ENCODE measurements around the gene PRICKLE4. TPM values are rescaled to one million over a fixed set of nuclear protein-coding genes. Genes with fewer than 3 reads are reported as not detected.

The PRICKLE4 gene
- total RNA-seq, 2 donors from 2014 or later: 11.4 to 11.6 TPM

GRCh38 chr6:41755895-41756294 lies 24.7 kb upstream of the PRICKLE4 start:
- H3K4me3 ChIP-seq: no peak overlapping the region
- H3K9me3 ChIP-seq: no peaks in the 10 kb centered on the region
- no peaks in the 10 kb centered on the region for H3K36me3 ChIP-seq
- TF ChIP-seq, protein P1, sequence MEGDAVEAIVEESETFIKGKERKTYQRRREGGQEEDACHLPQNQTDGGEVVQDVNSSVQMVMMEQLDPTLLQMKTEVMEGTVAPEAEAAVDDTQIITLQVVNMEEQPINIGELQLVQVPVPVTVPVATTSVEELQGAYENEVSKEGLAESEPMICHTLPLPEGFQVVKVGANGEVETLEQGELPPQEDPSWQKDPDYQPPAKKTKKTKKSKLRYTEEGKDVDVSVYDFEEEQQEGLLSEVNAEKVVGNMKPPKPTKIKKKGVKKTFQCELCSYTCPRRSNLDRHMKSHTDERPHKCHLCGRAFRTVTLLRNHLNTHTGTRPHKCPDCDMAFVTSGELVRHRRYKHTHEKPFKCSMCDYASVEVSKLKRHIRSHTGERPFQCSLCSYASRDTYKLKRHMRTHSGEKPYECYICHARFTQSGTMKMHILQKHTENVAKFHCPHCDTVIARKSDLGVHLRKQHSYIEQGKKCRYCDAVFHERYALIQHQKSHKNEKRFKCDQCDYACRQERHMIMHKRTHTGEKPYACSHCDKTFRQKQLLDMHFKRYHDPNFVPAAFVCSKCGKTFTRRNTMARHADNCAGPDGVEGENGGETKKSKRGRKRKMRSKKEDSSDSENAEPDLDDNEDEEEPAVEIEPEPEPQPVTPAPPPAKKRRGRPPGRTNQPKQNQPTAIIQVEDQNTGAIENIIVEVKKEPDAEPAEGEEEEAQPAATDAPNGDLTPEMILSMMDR (IDR thresholded peaks at IDR 0.05): no peak
- TF ChIP-seq POLR2A (IDR thresholded peaks at IDR 0.05): no peak
- TF ChIP-seq POLR2AphosphoS5 (IDR thresholded peaks at IDR 0.05): no peak
- no peak for DNase-seq (ENCODE audit: low spot score)
- H3K4me1 ChIP-seq (replicated peaks): no peaks in the 10 kb centered on the region
- H3K27ac ChIP-seq: no peak overlapping the region
- intact Hi-C loops (cut with DNase I): no loop called here
- 60% methylated on average over 4 of the region's 4 CpGs for WGBS
- no peaks in the 10 kb centered on the region for H3K27me3 ChIP-seq (replicated peaks; ENCODE audit: insufficient read depth)

- Histone ChIP-seq H3K27ac (no peak overlapping the region), H3K4me1 (replicated peaks) (no peaks in the 10 kb centered on the region), H3K27me3 (replicated peaks; ENCODE audit: insufficient read depth) (no peaks in the 10 kb centered on the region), H3K4me3 (no peak overlapping the region), H3K36me3 (no peaks in the 10 kb centered on the region), H3K9me3 (no peaks in the 10 kb centered on the region)
- DNase-seq (ENCODE audit: low spot score): no peak
- TF ChIP-seq, protein P1 (IDR thresholded peaks at IDR 0.05): no peak
- TF ChIP-seq POLR2A (IDR thresholded peaks at IDR 0.05) (no peak), POLR2AphosphoS5 (IDR thresholded peaks at IDR 0.05) (no peak)
- intact Hi-C loops (cut with DNase I): no loop called here
- 68% methylated on average over 13 of the region's 13 CpGs for WGBS
These were observed 24.2 kb upstream of the PRICKLE4 start for GRCh38 chr6:41756354-41756753.

DNA sequence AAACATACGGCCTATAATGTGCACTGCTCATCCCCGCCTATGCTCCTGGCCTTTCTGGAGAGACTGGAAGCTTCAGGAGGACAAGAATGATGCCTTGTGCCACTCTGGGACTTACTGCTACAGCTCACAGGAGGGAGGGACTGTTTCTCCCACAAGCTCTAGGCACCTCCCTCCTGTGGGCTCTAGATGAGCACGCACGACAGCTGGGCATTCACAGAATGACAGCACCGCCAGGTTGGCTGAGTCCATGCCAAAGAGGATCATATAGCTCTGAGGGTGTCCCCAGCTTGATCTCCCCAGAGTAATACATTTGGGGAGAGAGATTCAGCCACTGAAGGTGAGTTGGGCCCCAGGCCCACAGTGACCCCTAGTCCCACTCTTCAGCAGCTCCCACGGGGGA lies 23.3 kb upstream of the PRICKLE4 start:
- no peaks in the 10 kb centered on the region for H3K27me3 ChIP-seq (replicated peaks; ENCODE audit: insufficient read depth)
- H3K9me3 ChIP-seq: no peaks in the 10 kb centered on the region
- no peak for DNase-seq (ENCODE audit: low spot score)
- no peak overlapping the region for H3K27ac ChIP-seq
- no peak for TF ChIP-seq POLR2A (IDR thresholded peaks at IDR 0.05)
- TF ChIP-seq POLR2AphosphoS5 (IDR thresholded peaks at IDR 0.05): no peak
- TF ChIP-seq, protein P1 (IDR thresholded peaks at IDR 0.05): no peak
- intact Hi-C loops (cut with DNase I): no loop called here
- no peak overlapping the region for H3K4me3 ChIP-seq
- H3K36me3 ChIP-seq: no peaks in the 10 kb centered on the region
- H3K4me1 ChIP-seq (replicated peaks): no peaks in the 10 kb centered on the region
- WGBS: 96% methylated on average over 6 of the region's 6 CpGs

- TF ChIP-seq POLR2AphosphoS5 (IDR thresholded peaks at IDR 0.05): no peak
- TF ChIP-seq, protein P1 (IDR thresholded peaks at IDR 0.05): no peak
- no peaks in the 10 kb centered on the region for H3K9me3 ChIP-seq
- H3K4me3 ChIP-seq: no peak overlapping the region
- H3K27me3 ChIP-seq (replicated peaks; ENCODE audit: insufficient read depth): no peaks in the 10 kb centered on the region
- no peaks in the 10 kb centered on the region for H3K4me1 ChIP-seq (replicated peaks)
- no peaks in the 10 kb centered on the region for H3K36me3 ChIP-seq
- intact Hi-C loops (cut with DNase I): no loop called here
- no peak for DNase-seq (ENCODE audit: low spot score)
- 79% methylated on average over 8 of the region's 8 CpGs for WGBS
- no peak overlapping the region for H3K27ac ChIP-seq
These were observed 22.5 kb upstream of the PRICKLE4 start for GRCh38 chr6:41757931-41758640.

- Histone ChIP-seq H3K4me1 (replicated peaks) (no peaks in the 10 kb centered on the region), H3K9me3 (no peaks in the 10 kb centered on the region), H3K27ac (no peak overlapping the region), H3K4me3 (no peak overlapping the region), H3K27me3 (replicated peaks; ENCODE audit: insufficient read depth) (no peaks in the 10 kb centered on the region), H3K36me3 (no peaks in the 10 kb centered on the region)
- DNase-seq (ENCODE audit: low spot score): no peak
- intact Hi-C loops (cut with DNase I): no loop called here
- TF ChIP-seq POLR2A (IDR thresholded peaks at IDR 0.05) (no peak), POLR2AphosphoS5 (IDR thresholded peaks at IDR 0.05) (no peak)
- TF ChIP-seq, protein P1 (IDR thresholded peaks at IDR 0.05): no peak
- WGBS: 91% methylated on average over 6 of the region's 6 CpGs
These were observed 21.9 kb upstream of the PRICKLE4 start for GRCh38 chr6:41758641-41759035.

All from prostate gland (tissue), 2 donors.